ENCODE data around the gene NEAT1.
"Not testable (repeated sequence)": the region's sequence is repeated elsewhere in the genome, so short reads cannot be mapped to it uniquely, and the experiment has no call there.

NEAT1 gene

GRCh38 chr11:65436412-65437032 lies 13.9 kb downstream of the NEAT1 start:
- no peak for DNase-seq

- DNase-seq = no peak
These were observed 15.0 kb downstream of the NEAT1 start for GRCh38 chr11:65437436-65438227.

- DNase-seq = no peak
These were observed 15.9 kb downstream of the NEAT1 start for GRCh38 chr11:65438257-65439151.

- no peak for DNase-seq
These were observed 17.0 kb downstream of the NEAT1 start for GRCh38 chr11:65439331-65440181.

- no peak for DNase-seq
These were observed 18.4 kb downstream of the NEAT1 start for GRCh38 chr11:65440831-65441499.

GRCh38 chr11:65442842-65443331 lies 20.3 kb downstream of the NEAT1 start:
- DNase-seq = no peak

GRCh38 chr11:65444314-65445051 lies 21.9 kb downstream of the NEAT1 start:
- DNase-seq = no peak

GRCh38 chr11:65445101-65445603 lies 22.6 kb downstream of the NEAT1 start:
- DNase-seq = no peak

- no peak for DNase-seq
These were observed 23.2 kb downstream of the NEAT1 start for GRCh38 chr11:65445604-65446445.

GRCh38 chr11:65446446-65447277 lies 24.1 kb downstream of the NEAT1 start:
- no peak for DNase-seq

- DNase-seq = no peak
These were observed 25.4 kb downstream of the NEAT1 start for GRCh38 chr11:65448074-65448417.

GRCh38 chr11:65448418-65449105 lies 26.0 kb downstream of the NEAT1 start:
- no peak for DNase-seq

- DNase-seq = not testable (repeated sequence)
These were observed 28.7 kb downstream of the NEAT1 start for GRCh38 chr11:65451301-65451700.

GRCh38 chr11:65452259-65452658 lies 29.7 kb downstream of the NEAT1 start:
- not testable (repeated sequence) for DNase-seq

GRCh38 chr11:65452806-65453490 lies 30.4 kb downstream of the NEAT1 start:
- DNase-seq = no peak

- DNase-seq = no peak
These were observed 31.7 kb downstream of the NEAT1 start for GRCh38 chr11:65454311-65454695.

GRCh38 chr11:65454696-65455456 lies 32.3 kb downstream of the NEAT1 start:
- no peak for DNase-seq
